ENCODE results near the gene TMPRSS6.

The TMPRSS6 gene

GRCh38 chr22:37109242-37109917 is at the start of gene TMPRSS6:
TSS of gene TMPRSS6 (minus strand) at chr22:37109713. CDS start at chr22:37103417, 6,296 bp downstream.
- DNase-seq: no peak

- no peak for DNase-seq
Measured at GRCh38 chr22:37158963-37159290, 49.4 kb upstream of the TMPRSS6 start.

GRCh38 chr22:37157516-37158285 is 48.2 kb upstream of the TMPRSS6 start:
- DNase-seq: no peak

GRCh38 chr22:37156686-37157435 is 47.3 kb upstream of the TMPRSS6 start:
- no peak for DNase-seq

GRCh38 chr22:37155971-37156370 is 46.5 kb upstream of the TMPRSS6 start:
- no peak for DNase-seq

GRCh38 chr22:37154925-37155712 is 45.6 kb upstream of the TMPRSS6 start:
- DNase-seq: no peak

DNA sequence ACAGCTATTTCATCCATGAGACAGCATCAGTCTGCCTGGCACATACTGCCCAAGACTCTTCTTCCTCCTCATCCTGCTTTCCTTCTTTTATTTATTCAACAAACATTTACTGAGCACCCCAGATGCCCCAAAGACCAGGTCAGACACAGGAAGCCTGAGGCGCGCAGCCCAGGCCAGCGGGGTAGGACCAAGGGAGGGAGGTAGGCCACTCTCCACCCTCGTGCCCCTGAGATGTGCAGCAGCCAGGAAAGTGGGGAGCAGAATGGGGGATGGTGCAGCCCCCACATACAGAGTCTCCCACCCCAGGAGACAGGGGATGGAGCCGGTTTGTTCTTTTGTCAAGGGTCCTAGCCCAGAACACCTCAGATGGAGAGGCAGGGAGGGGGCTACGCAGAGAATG is 44.4 kb upstream of the TMPRSS6 start:
- no peak for DNase-seq

GRCh38 chr22:37151401-37151800 is 41.9 kb upstream of the TMPRSS6 start:
- no peak for DNase-seq

GRCh38 chr22:37150701-37151100 is 41.2 kb upstream of the TMPRSS6 start:
- no peak for DNase-seq

DNA sequence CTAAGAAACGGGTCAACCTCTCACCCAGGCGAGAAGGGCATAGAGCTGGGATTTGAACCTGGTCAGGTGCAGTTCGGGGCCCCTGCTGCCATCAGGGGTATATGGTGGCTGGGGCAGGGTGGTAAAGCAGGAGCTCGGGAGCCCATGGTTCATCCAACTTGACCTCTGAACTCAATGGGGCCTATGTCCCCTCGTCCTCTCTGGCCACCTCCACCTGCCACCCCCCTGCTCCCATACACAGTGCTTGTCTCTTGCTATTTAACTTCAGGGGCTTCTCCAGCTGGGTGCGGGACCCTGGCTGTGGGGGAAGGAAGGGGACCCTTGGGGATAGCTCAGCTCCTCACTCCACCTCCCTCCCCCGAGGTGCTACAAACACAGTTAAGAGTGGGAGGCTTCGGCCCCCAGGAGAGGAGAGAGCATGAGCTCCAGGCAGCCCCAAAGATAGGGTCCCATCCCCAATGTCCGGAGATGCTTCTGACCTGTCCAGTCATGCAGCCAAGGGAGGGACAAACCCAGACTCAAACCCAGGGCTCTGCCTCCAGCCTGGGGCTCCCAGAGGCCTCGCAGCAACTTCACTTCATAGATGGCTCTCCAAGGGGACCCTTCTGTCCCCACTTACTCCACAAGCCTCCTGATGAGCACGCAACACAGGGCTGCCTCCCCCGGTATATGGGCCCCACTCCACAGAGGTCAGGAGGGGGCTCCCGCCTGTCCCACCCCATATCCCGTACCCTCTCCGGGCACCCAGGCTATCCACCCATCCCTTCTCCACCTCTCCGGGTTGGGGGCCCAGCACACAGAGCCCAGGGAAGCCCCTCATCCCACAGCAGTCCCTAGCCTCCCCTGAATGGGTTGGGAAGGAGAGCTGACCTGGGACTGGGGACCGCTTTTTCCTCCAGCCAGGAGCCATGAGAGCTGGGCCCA is 39.5 kb upstream of the TMPRSS6 start:
- DNase-seq: no peak

DNA sequence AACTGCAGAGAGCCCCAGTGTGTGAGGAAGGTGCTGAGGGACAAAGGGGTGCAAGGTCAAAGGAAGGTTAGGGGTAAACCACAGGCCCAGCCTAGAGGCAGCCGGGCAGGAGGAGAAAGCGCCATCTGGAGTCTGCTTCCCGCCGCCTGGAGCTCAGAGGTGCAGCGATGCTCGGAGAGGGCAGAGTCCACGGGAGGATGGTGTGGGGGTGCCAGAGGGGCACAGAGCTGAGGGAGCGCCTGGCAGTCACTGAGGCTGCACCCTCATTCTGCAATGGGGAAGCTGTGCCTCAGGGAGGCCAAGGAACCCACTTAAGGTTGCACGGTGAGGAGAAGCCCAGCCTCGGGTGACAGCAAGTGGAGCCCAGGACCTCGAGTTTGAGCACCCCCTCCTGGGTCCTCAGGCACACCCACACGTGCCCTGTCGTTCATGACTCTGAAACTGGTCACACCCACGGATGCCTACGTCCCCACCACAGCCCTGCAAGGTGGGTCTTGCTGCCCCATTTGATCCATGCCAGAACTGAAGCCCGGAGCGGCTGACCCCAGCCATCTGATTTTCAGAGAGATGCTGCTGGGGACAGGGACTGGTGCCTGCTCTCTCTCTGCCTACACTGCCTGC is 38.6 kb upstream of the TMPRSS6 start:
- no peak for DNase-seq

GRCh38 chr22:37147186-37147990 is 37.9 kb upstream of the TMPRSS6 start:
- DNase-seq: no peak

DNA sequence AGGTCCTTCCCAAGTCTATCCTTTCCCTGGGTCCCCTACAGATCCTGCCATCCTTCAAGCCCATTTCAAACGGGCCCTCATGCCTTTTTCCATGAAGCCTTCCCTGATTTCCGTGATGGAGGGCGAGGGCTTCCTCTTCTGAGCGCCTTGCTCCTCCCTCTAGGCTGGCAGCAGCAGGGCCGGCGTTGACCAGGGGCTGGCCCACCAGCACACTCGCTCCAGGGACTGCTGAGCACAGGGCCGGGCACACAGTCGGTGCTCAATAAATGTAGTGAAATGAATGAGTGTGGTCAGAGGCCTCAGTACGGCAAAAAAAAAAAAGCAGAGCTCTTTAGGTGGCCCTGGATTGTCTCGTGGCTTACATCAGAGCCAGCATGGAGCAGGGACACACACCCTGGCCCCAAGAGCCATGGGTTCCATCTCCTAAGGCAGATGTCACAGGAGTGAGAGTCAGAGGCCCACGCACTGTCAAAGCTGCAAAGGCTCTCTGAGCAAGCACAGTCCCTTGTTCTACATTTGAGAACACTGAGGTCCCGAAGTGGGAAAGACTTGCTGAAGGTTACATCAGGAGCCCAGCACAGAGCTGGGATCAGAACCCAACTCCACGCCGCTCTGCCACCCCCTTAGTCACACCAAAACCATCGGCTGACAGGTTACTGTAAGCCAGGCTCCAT is 37.1 kb upstream of the TMPRSS6 start:
- DNase-seq: no peak

- no peak for DNase-seq
Measured at GRCh38 chr22:37146051-37146385, 36.5 kb upstream of the TMPRSS6 start.

GRCh38 chr22:37145180-37146050 is 35.9 kb upstream of the TMPRSS6 start:
- no peak for DNase-seq

DNA sequence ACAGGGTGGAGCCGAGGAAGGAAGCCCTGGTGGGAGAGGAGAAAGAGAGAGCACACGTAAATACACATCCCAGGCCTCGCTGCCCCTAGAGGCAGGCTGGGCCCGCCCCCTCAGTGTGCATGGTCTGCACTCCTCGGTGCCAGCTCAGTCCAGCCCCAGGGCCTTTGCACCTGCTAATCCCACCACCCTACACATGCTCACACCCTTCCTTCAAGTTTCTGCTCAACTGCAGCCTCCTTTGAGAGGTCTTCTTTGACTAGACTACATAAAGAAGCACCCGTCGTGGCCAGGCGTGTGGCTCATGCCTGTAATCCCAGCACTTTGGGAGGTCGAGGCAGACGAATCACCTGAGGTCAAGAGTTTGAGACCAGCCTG is 34.7 kb upstream of the TMPRSS6 start:
- no peak for DNase-seq

DNA sequence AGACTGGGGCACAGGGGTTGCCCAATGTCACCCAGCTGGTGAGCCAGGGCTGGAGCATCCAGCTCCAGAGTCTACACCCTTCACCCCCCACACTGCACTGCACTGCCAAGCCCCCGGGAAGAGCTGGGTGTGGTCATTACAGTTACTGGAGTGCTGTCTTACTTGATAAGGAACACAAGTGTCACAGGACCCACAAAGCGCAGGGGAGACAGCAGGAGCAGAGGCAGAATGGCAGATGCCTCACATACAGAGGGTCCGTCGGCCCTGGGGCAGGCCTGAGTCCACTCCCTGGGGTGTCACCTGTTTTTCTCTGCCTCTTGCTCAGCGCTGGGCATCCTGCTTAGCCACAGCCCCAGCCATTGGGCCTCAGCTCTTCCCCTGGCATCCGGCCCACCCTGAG is 32.5 kb upstream of the TMPRSS6 start:
- no peak for DNase-seq

DNA sequence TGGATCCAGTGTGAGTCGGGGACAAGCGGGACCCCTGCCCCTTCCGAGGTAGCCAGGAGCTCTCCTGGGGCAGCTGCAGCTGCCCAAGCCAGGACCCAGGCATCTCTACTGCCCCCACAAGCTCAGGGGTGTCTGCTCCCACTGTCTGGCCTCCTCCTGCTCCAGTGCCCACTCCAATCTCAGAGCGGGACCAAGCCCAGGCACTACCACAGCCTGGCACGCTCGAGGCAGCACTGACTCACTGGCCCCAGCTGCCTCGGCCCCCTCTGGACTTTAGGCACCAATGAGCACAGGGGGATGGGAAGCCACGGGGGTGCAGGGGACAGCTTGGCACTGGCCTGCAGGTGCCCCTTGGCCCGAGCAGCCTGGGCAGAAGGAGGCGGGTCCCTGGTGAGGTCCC is 32.0 kb upstream of the TMPRSS6 start:
- DNase-seq: no peak

DNA sequence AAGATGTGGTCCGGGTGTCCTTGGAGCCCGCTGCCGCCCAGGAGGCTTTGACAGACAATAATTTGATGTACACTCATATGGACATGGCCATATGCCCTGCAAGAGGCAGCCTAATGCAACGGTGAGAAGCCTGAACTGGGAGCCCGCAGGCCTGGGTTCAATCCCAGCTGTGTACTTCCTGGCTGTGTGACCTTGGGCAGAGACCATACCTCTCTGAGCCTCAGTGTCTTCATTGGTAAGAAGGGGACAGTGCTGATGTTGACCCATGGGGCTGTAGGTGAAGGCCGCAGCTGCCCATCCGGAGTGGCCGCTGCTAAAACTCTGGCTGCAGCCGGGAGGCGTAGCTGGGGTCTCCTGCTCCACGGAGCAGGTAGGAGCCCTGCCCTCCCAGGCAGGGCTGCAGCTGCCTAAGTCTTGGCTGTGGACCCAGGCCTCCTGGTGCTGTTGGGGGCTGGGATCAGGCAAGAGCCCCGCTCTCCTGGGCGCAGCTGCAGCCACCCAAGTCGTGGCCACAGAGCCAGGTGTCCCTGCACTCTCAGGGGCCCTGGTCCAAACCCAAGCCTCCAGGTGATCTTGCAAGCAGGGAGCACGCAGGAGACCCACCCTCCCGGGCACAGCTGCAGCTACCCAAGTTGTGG is 31.3 kb upstream of the TMPRSS6 start:
- DNase-seq: no peak
